ENCODE results near the gene ZC3H12C. TPM values are rescaled to one million over a fixed set of nuclear protein-coding genes. Genes with fewer than 3 reads are reported as not detected.

The ZC3H12C gene
- total and polyA plus RNA-seq, 2 of the 13 experiments (the other 11 are each of a cell fraction or from before 2014, with no cell fraction given): 2.4 to 5.7 TPM

DNA sequence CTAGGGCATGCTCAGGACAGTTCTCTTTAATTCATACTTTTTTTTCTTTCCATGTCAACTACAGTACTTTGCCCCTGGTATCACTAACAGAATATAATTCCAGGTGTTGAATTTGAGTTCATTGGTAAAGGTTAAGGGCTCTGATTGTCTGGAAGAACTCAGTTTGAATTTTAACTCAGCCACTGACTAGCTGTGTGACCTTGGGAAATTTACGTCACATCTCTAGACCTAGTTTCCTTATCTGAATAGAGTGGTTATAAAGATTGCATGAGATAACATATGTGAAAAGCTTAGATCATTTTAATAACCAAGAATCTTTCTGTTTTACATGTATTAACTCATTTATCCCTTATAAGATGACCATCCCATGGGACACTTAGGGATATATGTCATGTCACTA lies 15.8 kb upstream of the ZC3H12C start:
- CTCF ChIA-PET (ENCODE audit: low intra/inter-chr PET ratio, low total read pairs): no interaction called here
- Histone ChIP-seq H3K9me3 (ENCODE audit: low read length) (no peaks in the 10 kb centered on the region), H3K4me1 (ENCODE audit: insufficient read depth, low read length) (0 out of 2 replicates have a peak, but pooled peaks cover 8% of the 10 kb centered on the region), H3K4me3 (replicated peaks in 1 of 3; ENCODE audit: insufficient read depth in 1 of 3, low read depth in 2 of 3, low read length in 3 of 3) (no peak overlapping the region), H3K27ac (ENCODE audit: extremely low read length, insufficient read depth, low read length) (no peak overlapping the region), H3K36me3 (replicated peaks in 1 of 2; ENCODE audit: control insufficient read depth in 1 of 2, insufficient read depth in 2 of 2, low read length in 2 of 2) (no peaks in the 10 kb centered on the region), H4K20me1 (ENCODE audit: insufficient read depth, low read length) (no peaks in the 10 kb centered on the region), H2AFZ (ENCODE audit: low read length) (no peak overlapping the region), H3K4me2 (ENCODE audit: low read depth, low read length) (0 out of 2 replicates have a peak overlapping the region, but pooled peaks have one; percentile 4), H3K9ac (ENCODE audit: insufficient read depth, low read depth, low read length) (no peak overlapping the region), H3K27me3 (ENCODE audit: control insufficient read depth in 1 of 2, insufficient read depth in 2 of 2, low read length in 2 of 2) (no peaks in the 10 kb centered on the region), H3K79me2 (ENCODE audit: insufficient read depth, low read length) (no peaks in the 10 kb centered on the region)
- intact Hi-C loops (cut with micrococcal nuclease; ENCODE audit: unreplicated experiment): no loop called here
- in situ Hi-C loops (cut with HindIII; ENCODE audit: extremely low pct_ligation_motif_present, low pct_unique_long_range_greater_than_20kb): no loop called here
- DNase-seq (ENCODE audit: low spot score) (no peak), FAIRE-seq (no peak), ATAC-seq (no peak)
- WGBS (ENCODE audit: low lambda C conversion rate): 4% methylated on average over 1 of the region's 1 CpG
- BruUV-seq (replicated peaks): no TSS peak
- POLR2A ChIA-PET: interaction anchor here (1.9 kb wide), 1 partner anchor 15 kb away, joined by 6 read pairs; the partner anchor contains the start of gene ZC3H12C
- no peak for TF ChIP-seq ZMYM2 (CRISPR knock-in tag; IDR thresholded peaks at IDR 0.05)
- TF ChIP-seq, protein P1, sequence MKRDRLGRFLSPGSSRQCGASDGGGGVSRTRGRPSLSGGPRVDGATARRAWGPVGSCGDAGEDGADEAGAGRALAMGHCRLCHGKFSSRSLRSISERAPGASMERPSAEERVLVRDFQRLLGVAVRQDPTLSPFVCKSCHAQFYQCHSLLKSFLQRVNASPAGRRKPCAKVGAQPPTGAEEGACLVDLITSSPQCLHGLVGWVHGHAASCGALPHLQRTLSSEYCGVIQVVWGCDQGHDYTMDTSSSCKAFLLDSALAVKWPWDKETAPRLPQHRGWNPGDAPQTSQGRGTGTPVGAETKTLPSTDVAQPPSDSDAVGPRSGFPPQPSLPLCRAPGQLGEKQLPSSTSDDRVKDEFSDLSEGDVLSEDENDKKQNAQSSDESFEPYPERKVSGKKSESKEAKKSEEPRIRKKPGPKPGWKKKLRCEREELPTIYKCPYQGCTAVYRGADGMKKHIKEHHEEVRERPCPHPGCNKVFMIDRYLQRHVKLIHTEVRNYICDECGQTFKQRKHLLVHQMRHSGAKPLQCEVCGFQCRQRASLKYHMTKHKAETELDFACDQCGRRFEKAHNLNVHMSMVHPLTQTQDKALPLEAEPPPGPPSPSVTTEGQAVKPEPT (CRISPR knock-in tag; IDR thresholded peaks at IDR 0.05; ENCODE audit: low read depth): no peak
- TF ChIP-seq, protein P2, sequence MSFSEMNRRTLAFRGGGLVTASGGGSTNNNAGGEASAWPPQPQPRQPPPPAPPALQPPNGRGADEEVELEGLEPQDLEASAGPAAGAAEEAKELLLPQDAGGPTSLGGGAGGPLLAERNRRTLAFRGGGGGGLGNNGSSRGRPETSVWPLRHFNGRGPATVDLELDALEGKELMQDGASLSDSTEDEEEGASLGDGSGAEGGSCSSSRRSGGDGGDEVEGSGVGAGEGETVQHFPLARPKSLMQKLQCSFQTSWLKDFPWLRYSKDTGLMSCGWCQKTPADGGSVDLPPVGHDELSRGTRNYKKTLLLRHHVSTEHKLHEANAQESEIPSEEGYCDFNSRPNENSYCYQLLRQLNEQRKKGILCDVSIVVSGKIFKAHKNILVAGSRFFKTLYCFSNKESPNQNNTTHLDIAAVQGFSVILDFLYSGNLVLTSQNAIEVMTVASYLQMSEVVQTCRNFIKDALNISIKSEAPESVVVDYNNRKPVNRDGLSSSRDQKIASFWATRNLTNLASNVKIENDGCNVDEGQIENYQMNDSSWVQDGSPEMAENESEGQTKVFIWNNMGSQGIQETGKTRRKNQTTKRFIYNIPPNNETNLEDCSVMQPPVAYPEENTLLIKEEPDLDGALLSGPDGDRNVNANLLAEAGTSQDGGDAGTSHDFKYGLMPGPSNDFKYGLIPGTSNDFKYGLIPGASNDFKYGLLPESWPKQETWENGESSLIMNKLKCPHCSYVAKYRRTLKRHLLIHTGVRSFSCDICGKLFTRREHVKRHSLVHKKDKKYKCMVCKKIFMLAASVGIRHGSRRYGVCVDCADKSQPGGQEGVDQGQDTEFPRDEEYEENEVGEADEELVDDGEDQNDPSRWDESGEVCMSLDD (CRISPR knock-in tag; IDR thresholded peaks at IDR 0.05; ENCODE audit: borderline replicate concordance): no peak
- TF ChIP-seq NBN (conservative IDR thresholded peaks at IDR 0.05): no peak
- TF ChIP-seq ZNF652 (CRISPR knock-in tag; IDR thresholded peaks at IDR 0.05; ENCODE audit: borderline replicate concordance, low read depth): no peak
- TF ChIP-seq POGZ (CRISPR knock-in tag; IDR thresholded peaks at IDR 0.05): no peak
- TF ChIP-seq ATRX (CRISPR knock-in tag; IDR thresholded peaks at IDR 0.05; ENCODE audit: borderline replicate concordance): no peak
- no peak for TF ChIP-seq SIX1 (CRISPR knock-in tag; IDR thresholded peaks at IDR 0.05; ENCODE audit: borderline replicate concordance)
- no peak for TF ChIP-seq BHLHE40 (IDR thresholded peaks at IDR 0.05; ENCODE audit: low read length)
